Right lobe of liver (tissue), 4 donors: Measurements from ENCODE around the gene GGCX.
"Not testable (repeated sequence)": the region's sequence is repeated elsewhere in the genome, so short reads cannot be mapped to it uniquely, and the experiment has no call there.

Experiments
- CTCF ChIP-seq, 4 donors: fragments of 200-600 bp in 3 of 4; fragments of 450-650 bp in 1 of 4; IDR thresholded peaks; one replicate each; pipeline versions ENCODE4 v1.5.1 to v1.8.0; 2016 to 2022; ENCODE audit warnings: antibody characterized with exemption in 4 of 4, mild to moderate bottlenecking in 2 of 4
- POLR2A ChIP-seq: fragments of 450-650 bp; IDR thresholded peaks from one replicate; pipeline ENCODE4 v1.6.1; 2017; ENCODE audit warnings: antibody characterized with exemption, mild to moderate bottlenecking
- donor health status: DM: no; HTN: no; CAD: no.
- donor health status: DM: no; HTN: no; CAD: no.
- donor health status: DM: no; HTN: yes; CAD: no.

GRCh38 chr2:85604133-85604444, 42.8 kb upstream of the GGCX start:
- TF ChIP-seq CTCF (IDR thresholded peaks at IDR 0.05); POLR2A: not testable (repeated sequence)
